HCT116 (cell line): ENCODE measurements around the gene SEC23IP. TPM values are rescaled to one million over a fixed set of nuclear protein-coding genes. Genes with fewer than 3 reads are reported as not detected.

ENCODE experiments used
- ATAC-seq: fragments of 200-7000 bp; cut with Tn5 transposase; 2 replicates; pipeline ENCODE4 v1.9.1; 2020; ENCODE audit warnings: mild to moderate bottlenecking, moderate library complexity
- BruUV-seq: library from RNA; stranded (reverse); fragments of 400-500 nt; replicated peaks from 2 replicates; lab custom pipeline; 2021; lab: Mats Ljungman, UMichigan
- CTCF ChIA-PET: fragments of 300-600 bp; sonication (Branson Sonifier 250); formaldehyde crosslinking; loops from one replicate; lab custom pipeline; 2021; ENCODE audit warnings: antibody characterized with exemption; lab: Charles Lee
- POLR2A ChIA-PET: fragments of 300-600, 350-600 bp; sonication (Branson Sonifier 250); formaldehyde crosslinking; loops from one replicate; lab custom pipeline; 2021; ENCODE audit warnings: antibody characterized with exemption; lab: Charles Lee
- RAD21 ChIA-PET, 2 experiments: fragments of 300-600 bp; sonication (Branson Sonifier 250); formaldehyde crosslinking; loops; one replicate each; lab custom pipeline; 2023; ENCODE audit warnings: low total read pairs in 2 of 2; ENCODE audit not compliant: uncharacterized antibody in 2 of 2, unreplicated experiment in 2 of 2, low non-redundant PET in 1 of 2; lab: Charles Lee
- DNase-seq: peaks from one replicate; pipeline ENCODE4 v3.0.0-alpha.2; 2010; ENCODE audit warnings: low read depth, low spot score
- H2AFZ ChIP-seq: fragments of 200-600 bp; shearing (Covaris generic), sonication (generic); 2 replicates; pipeline ENCODE4 v1.6.1; 2017; ENCODE audit warnings: low read depth, mixed run types, mixed read lengths, antibody characterized with exemption, low read length; ENCODE audit not compliant: poor library complexity, severe bottlenecking
- H3K27ac ChIP-seq: 2 replicates; pipeline ENCODE4 v1.5.1; 2012; ENCODE audit warnings: low read depth, low read length
- H3K27me3 ChIP-seq: fragments of 200-600 bp; sonication (generic); 2 replicates; pipeline ENCODE4 v1.6.1; 2016; ENCODE audit warnings: mixed run types, low read length, mixed read lengths; ENCODE audit not compliant: insufficient read depth
- H3K36me3 ChIP-seq, 2 experiments: fragments of 200-500 bp in 1 of 2; fragments of 200-600 bp in 1 of 2; sonication (Bioruptor generic) in 1 of 2; sonication (generic) in 1 of 2; 2 replicates each; pipeline versions ENCODE4 v1.5.1 to v1.6.1; 2014 to 2016; ENCODE audit warnings: low read length in 2 of 2, inconsistent platforms in 1 of 2, mixed read lengths in 1 of 2, mixed run types in 1 of 2; ENCODE audit not compliant: insufficient read depth in 2 of 2, control insufficient read depth in 1 of 2
- H3K4me1 ChIP-seq, 2 experiments: fragments of 200-600 bp in 1 of 2; sonication (generic) in 1 of 2; 2 replicates each; pipeline versions ENCODE4 v1.5.1 to v1.6.1; 2012 to 2017; ENCODE audit warnings: low read length in 2 of 2, inconsistent platforms in 1 of 2, mild to moderate bottlenecking in 1 of 2, mixed read lengths in 1 of 2, mixed run types in 1 of 2, moderate library complexity in 1 of 2; ENCODE audit not compliant: insufficient read depth in 2 of 2, control insufficient read depth in 1 of 2
- H3K4me2 ChIP-seq: fragments of 200-600 bp; sonication (generic); 2 replicates; pipeline ENCODE4 v1.6.1; 2017; ENCODE audit warnings: mixed run types, low read length, mixed read lengths
- H3K4me3 ChIP-seq, 2 experiments: fragments of 200-600 bp in 1 of 2; sonication (generic) in 1 of 2; replicated peaks in 1 of 2; 2 replicates each; pipeline ENCODE4 v1.5.1; 2011 to 2016; ENCODE audit warnings: low read length in 2 of 2, control low read depth in 1 of 2, low read depth in 1 of 2, mild to moderate bottlenecking in 1 of 2, mixed read lengths in 1 of 2, mixed run types in 1 of 2
- H3K79me2 ChIP-seq: fragments of 200-600 bp; sonication (generic); 2 replicates; pipeline ENCODE4 v1.6.1; 2017; ENCODE audit warnings: mild to moderate bottlenecking, mixed run types, low read length, moderate library complexity, mixed read lengths; ENCODE audit not compliant: insufficient read depth
- H3K9ac ChIP-seq: fragments of 200-600 bp; sonication (generic); 2 replicates; pipeline ENCODE4 v1.6.1; 2016; ENCODE audit warnings: low read length, mixed read lengths
- H3K9me2 ChIP-seq: fragments of 200-600 bp; sonication (generic), shearing (Covaris generic); 2 replicates; pipeline ENCODE4 v1.6.1; 2017; ENCODE audit warnings: mixed run types, mild to moderate bottlenecking, moderate library complexity; ENCODE audit not compliant: insufficient read depth
- H3K9me3 ChIP-seq, 2 experiments: fragments of 200-500 bp in 1 of 2; fragments of 200-600 bp in 1 of 2; sonication (Bioruptor generic) in 1 of 2; sonication (generic) in 1 of 2; 2 replicates each; pipeline ENCODE4 v1.6.1; 2014 to 2017; ENCODE audit warnings: low read length in 2 of 2, mixed read lengths in 2 of 2, inconsistent platforms in 1 of 2, low read depth in 1 of 2, mild to moderate bottlenecking in 1 of 2, mixed run types in 1 of 2, moderate library complexity in 1 of 2; ENCODE audit not compliant: control insufficient read depth in 1 of 2, insufficient read depth in 1 of 2
- H4K20me1 ChIP-seq: fragments of 200-600 bp; sonication (generic), shearing (Covaris generic); 2 replicates; pipeline ENCODE4 v1.6.1; 2017; ENCODE audit warnings: mixed run types, mild to moderate bottlenecking, moderate library complexity; ENCODE audit not compliant: insufficient read depth
- ATF3 ChIP-seq: IDR thresholded peaks from 2 replicates; pipeline ENCODE4 v1.6.1; 2012
- CBX3 ChIP-seq: IDR thresholded peaks from 2 replicates; pipeline ENCODE4 v1.6.1; 2012; ENCODE audit warnings: low read depth
- ELF1 ChIP-seq: IDR thresholded peaks from 2 replicates; pipeline ENCODE4 v1.6.1; 2012; ENCODE audit warnings: low read depth, borderline replicate concordance
- EZH2phosphoT487 ChIP-seq: fragments of 200-600 bp; IDR thresholded peaks from 2 replicates; pipeline ENCODE4 v1.6.1; 2018; ENCODE audit warnings: antibody characterized with exemption, borderline replicate concordance
- FOSL1 ChIP-seq: IDR thresholded peaks from 2 replicates; pipeline ENCODE4 v1.6.1; 2012; ENCODE audit warnings: low read depth
- MAX ChIP-seq: IDR thresholded peaks from 2 replicates; pipeline ENCODE4 v1.6.1; 2012
- POLR2A ChIP-seq: IDR thresholded peaks from 2 replicates; pipeline ENCODE4 v1.7.0; 2011; ENCODE audit warnings: borderline replicate concordance; ENCODE audit not compliant: insufficient read depth, insufficient read length; ENCODE audit errors: extremely low read depth
- RAD21 ChIP-seq: IDR thresholded peaks from 2 replicates; pipeline ENCODE4 v1.6.1; 2012; ENCODE audit warnings: low read depth, mild to moderate bottlenecking
- SIN3A ChIP-seq: IDR thresholded peaks from 2 replicates; pipeline ENCODE4 v1.6.1; 2012; ENCODE audit warnings: low read depth
- SP1 ChIP-seq: IDR thresholded peaks from 2 replicates; pipeline ENCODE4 v1.6.1; 2012; ENCODE audit warnings: low read depth
- TCF7L2 ChIP-seq: IDR thresholded peaks from 2 replicates; pipeline ENCODE4 v1.7.0; 2011; ENCODE audit warnings: borderline replicate concordance, inconsistent platforms; ENCODE audit not compliant: insufficient read depth, insufficient read length; ENCODE audit errors: extremely low read depth
- YY1 ChIP-seq: IDR thresholded peaks from 2 replicates; pipeline ENCODE4 v1.6.1; 2011; ENCODE audit warnings: low read length, low read depth, moderate library complexity, mild to moderate bottlenecking; ENCODE audit not compliant: insufficient replicate concordance; ENCODE audit errors: extremely low read depth
- ZFX ChIP-seq: fragments of 450-650 bp; IDR thresholded peaks from 2 replicates; pipeline ENCODE4 v1.6.1; 2017
- ZNF274 ChIP-seq: fragments of 200-500 bp; sonication (Bioruptor generic); IDR thresholded peaks from 2 replicates; pipeline ENCODE4 v1.6.1; 2014; ENCODE audit warnings: mild to moderate bottlenecking, low read depth, low read length, inconsistent platforms
- intact Hi-C: fragments of 100-400 bp; cut with micrococcal nuclease; formaldehyde crosslinking; loops from 2 replicates; pipeline ENCODE4 v1.10.0; 2022
- total RNA-seq: library from RNA; stranded (reverse); gene quantifications from one replicate; pipeline ENCODE4 v1.2.1, GENCODE V29; 2021; ENCODE audit not compliant: unreplicated experiment
- TF ChIP-seq, protein P1 (sequence below): IDR thresholded peaks from 2 replicates; pipeline ENCODE4 v1.6.1; 2011; ENCODE audit warnings: mild to moderate bottlenecking, low read length, moderate library complexity; ENCODE audit not compliant: insufficient replicate concordance; ENCODE audit errors: extremely low read depth
- TF ChIP-seq, protein P2 (sequence below): IDR thresholded peaks from 2 replicates; pipeline ENCODE4 v1.6.1; 2012; ENCODE audit warnings: low read depth
- TF ChIP-seq, protein P3 (sequence below), 3 experiments: fragments of 200-600 bp in 1 of 3; sonication (generic) in 1 of 3; IDR thresholded peaks in 2 of 3; conservative IDR thresholded peaks in 1 of 3; 2 replicates each; pipeline ENCODE4 v1.5.1; 2012 to 2017; ENCODE audit warnings: low read depth in 2 of 3, low read length in 2 of 3, antibody characterized with exemption in 1 of 3, borderline replicate concordance in 1 of 3, control low read depth in 1 of 3, mild to moderate bottlenecking in 1 of 3, mixed read lengths in 1 of 3, mixed run types in 1 of 3, moderate library complexity in 1 of 3; ENCODE audit not compliant: insufficient read depth in 1 of 3

Gene SEC23IP
- total RNA-seq, 1 experiment from 2014 or later = 122 TPM

DNA sequence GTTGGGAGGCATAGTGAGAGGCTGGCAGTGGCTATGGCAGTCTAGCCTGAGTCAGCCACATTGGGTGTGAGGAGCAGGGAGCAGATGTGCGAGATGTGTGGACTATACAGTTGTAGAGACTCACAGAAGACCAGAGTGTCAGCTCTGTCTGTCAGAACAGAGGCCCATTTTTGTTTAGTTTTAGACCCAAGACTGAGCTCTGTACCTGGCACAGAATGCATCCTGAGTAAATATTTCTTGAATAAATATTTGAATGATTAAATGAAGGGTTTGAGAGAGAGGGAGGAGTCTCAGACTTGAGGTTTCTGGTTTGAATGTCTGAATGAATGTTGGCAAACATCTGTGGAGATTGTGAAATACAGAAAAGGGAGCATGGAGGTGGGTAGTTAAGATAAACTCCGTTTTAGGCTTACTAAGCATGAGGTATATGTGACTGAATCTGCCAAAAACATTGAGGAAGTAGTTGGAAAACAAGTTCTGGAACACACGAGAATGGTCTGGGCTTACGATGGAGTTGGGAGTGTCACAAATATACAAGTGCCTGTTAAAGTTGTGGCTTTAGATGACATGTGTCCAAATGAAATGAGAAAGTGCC, 3.6 kb downstream of the SEC23IP start:
- Histone ChIP-seq H3K79me2 (peaks cover 85% of the 10 kb centered on the region), H3K36me3 (peaks cover 28% of the 10 kb centered on the region in 2 experiments; a peak in 3 of 4 replicates), H3K9ac (no peak overlapping the region), H3K4me2 (no peak overlapping the region), H3K9me2 (no peaks in the 10 kb centered on the region), H3K27me3 (no peaks in the 10 kb centered on the region), H3K9me3 (no peaks in the 10 kb centered on the region), H3K4me3 (no peak overlapping the region), H3K27ac (no peak overlapping the region), H4K20me1 (peaks cover 20% of the 10 kb centered on the region; the same call in 1 of the 2 replicates), H3K4me1 (peaks cover 7 to 18% of the 10 kb centered on the region in 2 experiments; a peak in 3 of 4 replicates), H2AFZ (no peak overlapping the region)
- no peak for TF ChIP-seq MAX
- TF ChIP-seq POLR2A = no peak
- no peak for TF ChIP-seq ZFX
- TF ChIP-seq EZH2phosphoT487 = no peak
- no peak for TF ChIP-seq TCF7L2
- TF ChIP-seq, protein P1, sequence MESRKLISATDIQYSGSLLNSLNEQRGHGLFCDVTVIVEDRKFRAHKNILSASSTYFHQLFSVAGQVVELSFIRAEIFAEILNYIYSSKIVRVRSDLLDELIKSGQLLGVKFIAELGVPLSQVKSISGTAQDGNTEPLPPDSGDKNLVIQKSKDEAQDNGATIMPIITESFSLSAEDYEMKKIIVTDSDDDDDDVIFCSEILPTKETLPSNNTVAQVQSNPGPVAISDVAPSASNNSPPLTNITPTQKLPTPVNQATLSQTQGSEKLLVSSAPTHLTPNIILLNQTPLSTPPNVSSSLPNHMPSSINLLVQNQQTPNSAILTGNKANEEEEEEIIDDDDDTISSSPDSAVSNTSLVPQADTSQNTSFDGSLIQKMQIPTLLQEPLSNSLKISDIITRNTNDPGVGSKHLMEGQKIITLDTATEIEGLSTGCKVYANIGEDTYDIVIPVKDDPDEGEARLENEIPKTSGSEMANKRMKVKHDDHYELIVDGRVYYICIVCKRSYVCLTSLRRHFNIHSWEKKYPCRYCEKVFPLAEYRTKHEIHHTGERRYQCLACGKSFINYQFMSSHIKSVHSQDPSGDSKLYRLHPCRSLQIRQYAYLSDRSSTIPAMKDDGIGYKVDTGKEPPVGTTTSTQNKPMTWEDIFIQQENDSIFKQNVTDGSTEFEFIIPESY = no peak
- TF ChIP-seq CBX3 = no peak
- TF ChIP-seq SIN3A = no peak
- TF ChIP-seq FOSL1 = no peak
- TF ChIP-seq, protein P2, sequence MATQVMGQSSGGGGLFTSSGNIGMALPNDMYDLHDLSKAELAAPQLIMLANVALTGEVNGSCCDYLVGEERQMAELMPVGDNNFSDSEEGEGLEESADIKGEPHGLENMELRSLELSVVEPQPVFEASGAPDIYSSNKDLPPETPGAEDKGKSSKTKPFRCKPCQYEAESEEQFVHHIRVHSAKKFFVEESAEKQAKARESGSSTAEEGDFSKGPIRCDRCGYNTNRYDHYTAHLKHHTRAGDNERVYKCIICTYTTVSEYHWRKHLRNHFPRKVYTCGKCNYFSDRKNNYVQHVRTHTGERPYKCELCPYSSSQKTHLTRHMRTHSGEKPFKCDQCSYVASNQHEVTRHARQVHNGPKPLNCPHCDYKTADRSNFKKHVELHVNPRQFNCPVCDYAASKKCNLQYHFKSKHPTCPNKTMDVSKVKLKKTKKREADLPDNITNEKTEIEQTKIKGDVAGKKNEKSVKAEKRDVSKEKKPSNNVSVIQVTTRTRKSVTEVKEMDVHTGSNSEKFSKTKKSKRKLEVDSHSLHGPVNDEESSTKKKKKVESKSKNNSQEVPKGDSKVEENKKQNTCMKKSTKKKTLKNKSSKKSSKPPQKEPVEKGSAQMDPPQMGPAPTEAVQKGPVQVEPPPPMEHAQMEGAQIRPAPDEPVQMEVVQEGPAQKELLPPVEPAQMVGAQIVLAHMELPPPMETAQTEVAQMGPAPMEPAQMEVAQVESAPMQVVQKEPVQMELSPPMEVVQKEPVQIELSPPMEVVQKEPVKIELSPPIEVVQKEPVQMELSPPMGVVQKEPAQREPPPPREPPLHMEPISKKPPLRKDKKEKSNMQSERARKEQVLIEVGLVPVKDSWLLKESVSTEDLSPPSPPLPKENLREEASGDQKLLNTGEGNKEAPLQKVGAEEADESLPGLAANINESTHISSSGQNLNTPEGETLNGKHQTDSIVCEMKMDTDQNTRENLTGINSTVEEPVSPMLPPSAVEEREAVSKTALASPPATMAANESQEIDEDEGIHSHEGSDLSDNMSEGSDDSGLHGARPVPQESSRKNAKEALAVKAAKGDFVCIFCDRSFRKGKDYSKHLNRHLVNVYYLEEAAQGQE = no peak
- no peak for TF ChIP-seq ZNF274
- TF ChIP-seq, protein P3, sequence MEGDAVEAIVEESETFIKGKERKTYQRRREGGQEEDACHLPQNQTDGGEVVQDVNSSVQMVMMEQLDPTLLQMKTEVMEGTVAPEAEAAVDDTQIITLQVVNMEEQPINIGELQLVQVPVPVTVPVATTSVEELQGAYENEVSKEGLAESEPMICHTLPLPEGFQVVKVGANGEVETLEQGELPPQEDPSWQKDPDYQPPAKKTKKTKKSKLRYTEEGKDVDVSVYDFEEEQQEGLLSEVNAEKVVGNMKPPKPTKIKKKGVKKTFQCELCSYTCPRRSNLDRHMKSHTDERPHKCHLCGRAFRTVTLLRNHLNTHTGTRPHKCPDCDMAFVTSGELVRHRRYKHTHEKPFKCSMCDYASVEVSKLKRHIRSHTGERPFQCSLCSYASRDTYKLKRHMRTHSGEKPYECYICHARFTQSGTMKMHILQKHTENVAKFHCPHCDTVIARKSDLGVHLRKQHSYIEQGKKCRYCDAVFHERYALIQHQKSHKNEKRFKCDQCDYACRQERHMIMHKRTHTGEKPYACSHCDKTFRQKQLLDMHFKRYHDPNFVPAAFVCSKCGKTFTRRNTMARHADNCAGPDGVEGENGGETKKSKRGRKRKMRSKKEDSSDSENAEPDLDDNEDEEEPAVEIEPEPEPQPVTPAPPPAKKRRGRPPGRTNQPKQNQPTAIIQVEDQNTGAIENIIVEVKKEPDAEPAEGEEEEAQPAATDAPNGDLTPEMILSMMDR (IDR thresholded peaks at IDR 0.05 in 2 of 3, conservative IDR thresholded peaks at IDR 0.05 in 1 of 3; ENCODE audit: borderline replicate concordance in 1 of 3, insufficient read depth in 1 of 3, low read depth in 2 of 3, low read length in 2 of 3) = no peak
- TF ChIP-seq ATF3 = no peak
- TF ChIP-seq ELF1 = no peak
- no peak for TF ChIP-seq RAD21
- no peak for TF ChIP-seq YY1
- TF ChIP-seq SP1 = no peak
- CTCF ChIA-PET = interaction anchor here (1.7 kb wide), 1 partner anchor 145 kb away, joined by 6 read pairs; no protein-coding TSS in a partner anchor
- ATAC-seq = no peak
- DNase-seq = no peak
- BruUV-seq = no TSS peak
- intact Hi-C loops = no loop called here
- POLR2A ChIA-PET = no interaction called here
- RAD21 ChIA-PET = no interaction called here
